HG03442 (cell line): ENCODE results near the gene AATF.

Source experiments
- ATAC-seq: cut with Tn5 transposase; IDR thresholded peaks from one replicate; pipeline ENCODE4 v1.9.1; 2021; ENCODE audit warnings: mild to moderate bottlenecking, moderate library complexity; ENCODE audit not compliant: unreplicated experiment

AATF gene

GRCh38 chr17:36977568-36977967 lies 28.8 kb downstream of the AATF start:
- ATAC-seq = no peak

GRCh38 chr17:36978810-36979564 lies 30.2 kb downstream of the AATF start:
- no peak for ATAC-seq

DNA sequence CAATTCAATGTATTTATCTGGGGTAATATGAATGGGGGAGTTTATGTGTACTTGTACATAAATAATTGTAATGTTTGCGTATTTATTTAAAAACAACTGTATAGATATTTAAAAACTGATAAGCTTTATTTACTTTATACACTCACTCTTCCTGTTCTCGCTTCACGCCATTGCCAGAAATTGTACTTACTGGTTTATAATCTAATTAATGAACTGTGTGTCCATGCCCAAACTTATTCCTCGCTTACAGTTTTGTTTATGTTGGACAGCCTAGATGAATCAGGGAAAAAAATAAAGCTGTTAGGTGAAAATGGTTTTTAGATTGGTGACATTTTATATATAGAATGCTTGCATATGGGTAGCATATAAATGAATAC lies 30.8 kb downstream of the AATF start:
- ATAC-seq = no peak

DNA sequence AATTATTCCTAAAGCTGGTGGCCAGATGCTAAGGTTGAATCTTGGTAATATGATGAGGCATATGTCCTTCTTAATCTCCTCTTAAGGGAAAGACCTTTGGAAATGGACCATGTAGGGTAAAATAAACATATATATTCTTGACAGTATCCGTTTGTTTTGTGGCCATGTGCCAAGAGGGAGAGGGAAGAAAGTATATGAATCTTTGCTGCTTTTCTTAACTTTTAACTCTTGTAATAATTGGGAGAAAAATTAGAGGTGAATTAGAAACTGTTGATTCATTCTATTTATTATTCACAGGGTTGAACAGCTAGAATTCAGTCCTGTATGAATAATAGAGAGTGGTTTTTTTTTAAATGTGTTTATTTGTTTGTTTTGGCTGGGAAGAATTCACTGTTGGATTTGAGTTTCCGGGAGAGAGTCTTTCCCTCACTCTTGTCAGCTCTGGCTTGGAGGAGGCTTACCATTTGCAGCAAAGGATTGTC lies 31.6 kb downstream of the AATF start:
- no peak for ATAC-seq

DNA sequence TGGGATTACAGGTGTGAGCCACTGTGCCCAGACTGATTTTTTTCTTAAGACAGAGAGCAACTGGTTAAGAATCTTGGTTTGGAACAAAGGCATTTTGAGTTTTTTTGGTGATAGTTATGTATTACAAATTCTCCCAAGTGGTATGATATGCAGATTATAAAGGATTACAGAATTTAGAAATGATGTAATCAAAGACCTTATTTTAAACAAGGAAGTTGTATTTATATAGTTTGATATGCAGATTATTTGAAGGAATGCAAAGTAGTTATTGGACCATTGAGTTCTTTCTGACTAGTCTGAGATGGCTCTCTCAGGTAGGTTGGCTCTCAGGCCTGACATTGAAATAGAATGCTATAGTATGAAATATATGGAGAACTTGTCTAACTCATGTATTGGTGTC lies 34.9 kb downstream of the AATF start:
- ATAC-seq = no peak

DNA sequence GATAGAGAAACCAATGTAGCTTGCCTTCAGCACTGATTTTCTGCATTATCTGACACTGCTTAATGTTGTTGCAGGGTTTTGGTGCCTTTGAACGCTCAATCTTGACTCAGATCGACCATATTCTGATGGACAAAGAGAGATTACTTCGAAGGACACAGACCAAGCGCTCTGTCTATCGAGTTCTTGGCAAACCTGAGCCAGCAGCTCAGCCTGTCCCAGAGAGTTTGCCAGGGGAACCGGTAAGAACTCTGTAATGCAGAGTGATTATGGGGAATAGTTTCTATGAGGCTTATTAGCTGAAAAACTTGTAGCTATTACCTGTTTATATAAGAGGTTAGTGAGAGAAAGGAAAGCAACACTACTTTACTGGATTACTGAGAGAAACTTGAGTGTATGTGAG lies 40.4 kb downstream of the AATF start:
- no peak for ATAC-seq

- no peak for ATAC-seq
Observed at GRCh38 chr17:36992701-36993100, 43.9 kb downstream of the AATF start.

DNA sequence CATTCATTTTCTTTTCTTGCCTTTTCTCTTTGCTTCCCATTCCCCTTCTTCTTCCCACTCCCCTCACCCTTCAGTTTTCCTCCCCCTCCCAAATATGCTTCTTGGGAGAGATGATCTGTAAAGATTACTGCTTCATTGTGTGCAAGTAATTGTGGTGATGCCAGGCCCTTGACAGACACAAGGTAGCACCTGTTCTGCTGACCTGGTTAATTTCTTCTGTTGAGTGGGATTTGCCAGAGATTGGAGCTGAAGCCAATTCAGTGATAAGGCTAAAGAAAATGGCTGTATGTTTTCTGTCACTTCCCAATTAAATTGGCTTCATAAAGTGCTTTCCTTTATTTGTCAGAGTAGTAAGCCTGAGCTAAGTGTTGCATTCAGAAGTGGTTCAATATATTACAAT lies 44.5 kb downstream of the AATF start:
- no peak for ATAC-seq

DNA sequence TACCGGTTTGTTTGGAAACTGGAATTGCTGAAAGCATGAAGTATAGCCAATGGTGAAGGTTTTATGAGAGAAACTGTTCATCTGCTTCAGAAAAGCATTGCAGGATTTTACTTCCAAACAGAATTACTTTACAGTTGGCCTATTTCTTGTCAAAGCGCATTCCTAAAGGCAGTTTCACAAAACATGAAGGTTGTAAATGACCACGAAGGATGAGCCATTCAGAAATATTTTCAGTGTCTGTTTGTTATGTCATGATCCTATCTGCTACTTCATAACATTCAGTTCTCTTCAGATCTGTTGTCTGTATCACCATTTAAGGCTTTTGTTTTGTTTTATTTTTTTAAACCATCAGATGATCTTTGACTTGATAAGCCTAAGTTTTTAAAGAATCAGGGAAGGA lies 45.7 kb downstream of the AATF start:
- ATAC-seq = no peak

DNA sequence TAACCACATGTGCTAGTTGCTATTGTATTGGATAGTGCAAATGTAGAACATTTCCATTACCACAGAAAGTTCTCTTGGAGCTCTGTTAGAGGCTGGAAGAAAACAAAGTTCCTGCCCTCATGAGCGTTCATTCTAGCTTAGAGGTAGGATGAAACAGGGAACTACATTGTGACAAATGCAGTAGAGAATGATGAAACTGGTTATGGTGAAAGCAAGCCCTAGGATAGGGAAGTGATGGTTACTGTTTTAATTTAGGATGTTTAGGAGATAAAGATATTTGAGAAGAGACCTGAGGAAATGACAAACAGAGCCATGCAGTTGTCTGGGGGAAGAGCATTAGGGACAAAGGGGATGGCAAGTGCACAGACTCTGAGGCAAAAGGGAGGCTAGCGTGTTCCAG lies 50.7 kb downstream of the AATF start:
- ATAC-seq = no peak

GRCh38 chr17:37016780-37017179 lies 68.0 kb downstream of the AATF start:
- no peak for ATAC-seq

GRCh38 chr17:37017404-37017803 lies 68.7 kb downstream of the AATF start:
- ATAC-seq = no peak

GRCh38 chr17:37019117-37019740 lies 70.5 kb downstream of the AATF start:
- ATAC-seq = no peak

DNA sequence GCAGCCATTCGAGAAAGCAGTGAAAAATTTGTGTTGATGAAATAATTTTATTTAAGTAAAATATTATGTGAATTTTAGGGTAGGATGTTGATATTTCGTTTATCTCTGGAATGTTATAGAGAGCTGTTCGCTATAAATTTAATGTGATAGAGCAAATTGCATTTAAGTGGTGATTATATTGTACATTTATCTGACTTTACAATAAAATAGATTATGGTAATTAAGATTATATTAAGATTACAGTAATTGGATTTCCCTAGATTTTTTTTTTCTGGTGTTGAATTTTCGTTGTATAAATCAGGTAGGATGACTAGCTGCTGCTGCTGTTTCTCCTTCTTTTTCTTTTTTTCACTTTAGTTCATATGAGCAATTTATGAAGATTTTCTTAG lies 71.0 kb downstream of the AATF start:
- ATAC-seq = no peak

DNA sequence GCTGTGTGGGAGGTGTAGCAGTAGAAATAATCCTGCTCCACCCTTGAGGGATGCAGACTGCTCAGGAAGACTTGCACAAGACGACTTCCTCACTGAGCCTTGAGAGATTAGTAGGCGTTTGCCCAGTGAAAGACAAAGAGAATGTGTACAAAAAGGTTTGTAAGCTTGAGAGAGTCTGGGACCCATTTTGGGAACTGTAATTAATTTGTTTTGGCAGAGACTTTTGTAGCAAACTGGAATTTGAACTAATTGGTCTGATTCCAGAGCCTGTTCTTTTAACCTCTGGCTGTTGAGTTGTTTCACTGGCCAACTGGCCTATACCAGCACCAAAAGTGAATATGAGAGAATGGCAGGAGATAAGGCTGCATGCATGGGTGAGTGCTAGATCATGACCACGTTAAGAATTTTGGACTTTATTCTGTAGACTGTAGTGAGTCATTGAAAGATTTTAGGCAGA lies 75.5 kb downstream of the AATF start:
- ATAC-seq = no peak

DNA sequence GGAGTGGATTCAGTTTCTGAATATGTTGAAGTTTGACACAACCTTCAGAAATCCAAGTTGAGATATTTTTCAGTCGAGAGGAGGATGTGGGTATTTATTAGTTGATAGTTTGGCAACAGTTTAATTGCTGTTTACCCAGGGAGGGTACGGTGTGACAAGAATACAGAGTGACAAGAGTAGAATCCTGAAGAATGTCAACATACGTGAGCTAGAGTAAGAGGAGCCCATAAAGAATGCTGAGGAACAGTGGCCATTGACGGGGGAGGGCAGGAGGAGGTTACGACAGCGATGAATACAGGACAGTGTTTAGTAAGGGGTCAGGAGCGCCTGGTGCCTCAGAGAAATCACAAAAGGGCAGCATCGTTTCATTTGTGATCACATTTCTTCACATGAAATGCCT lies 76.5 kb downstream of the AATF start:
- no peak for ATAC-seq

- ATAC-seq = no peak
Observed at GRCh38 chr17:37025847-37026530, 77.2 kb downstream of the AATF start.

- no peak for ATAC-seq
Observed at GRCh38 chr17:37026531-37026869, 77.7 kb downstream of the AATF start.

DNA sequence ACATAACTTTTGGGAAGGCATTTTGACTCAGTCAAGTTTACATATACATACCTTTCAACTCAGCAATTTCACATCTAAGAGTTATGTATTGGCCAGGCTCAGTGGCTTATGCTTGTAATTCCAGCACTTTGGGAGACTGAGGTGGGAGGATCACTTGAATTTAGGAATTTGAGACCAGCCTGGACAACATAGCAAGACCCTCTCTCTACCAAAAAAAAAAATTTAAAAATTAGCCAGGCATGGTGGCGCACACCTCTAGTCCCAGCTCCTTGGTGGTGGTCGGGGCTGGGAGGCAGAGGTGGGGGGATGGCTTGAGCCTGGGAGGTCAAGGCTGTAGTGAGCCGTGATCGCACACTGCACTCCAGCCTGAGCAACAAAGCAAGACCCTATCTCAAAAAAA lies 79.3 kb downstream of the AATF start:
- no peak for ATAC-seq

DNA sequence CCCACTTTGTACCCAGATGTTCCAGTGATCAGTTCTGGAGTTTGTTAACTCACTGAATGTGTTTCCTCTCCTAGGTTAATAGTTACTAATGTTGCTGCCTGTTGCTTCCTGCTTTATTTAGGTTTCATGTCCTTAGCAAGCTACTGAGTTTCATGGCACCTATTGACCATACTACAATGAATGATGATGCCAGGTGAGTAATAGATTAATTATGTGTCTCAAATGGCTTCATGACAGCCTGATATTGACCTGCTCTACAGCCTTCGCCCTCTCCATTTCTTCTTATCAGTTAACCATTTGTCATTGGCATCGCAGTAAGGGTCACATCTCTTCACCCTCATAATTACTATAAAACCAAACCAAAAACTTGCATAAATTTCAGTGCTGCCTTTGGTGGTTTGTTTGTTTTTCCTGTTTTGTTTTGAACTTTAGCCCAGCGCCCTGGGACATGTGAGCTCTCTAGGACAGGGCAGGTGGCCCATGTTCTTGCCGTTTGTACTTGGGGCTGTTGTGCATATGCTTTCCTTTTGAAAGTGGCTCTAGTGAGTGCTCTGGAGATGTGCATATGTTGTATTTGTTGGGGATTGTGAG lies 82.8 kb downstream of the AATF start:
- ATAC-seq = no peak

DNA sequence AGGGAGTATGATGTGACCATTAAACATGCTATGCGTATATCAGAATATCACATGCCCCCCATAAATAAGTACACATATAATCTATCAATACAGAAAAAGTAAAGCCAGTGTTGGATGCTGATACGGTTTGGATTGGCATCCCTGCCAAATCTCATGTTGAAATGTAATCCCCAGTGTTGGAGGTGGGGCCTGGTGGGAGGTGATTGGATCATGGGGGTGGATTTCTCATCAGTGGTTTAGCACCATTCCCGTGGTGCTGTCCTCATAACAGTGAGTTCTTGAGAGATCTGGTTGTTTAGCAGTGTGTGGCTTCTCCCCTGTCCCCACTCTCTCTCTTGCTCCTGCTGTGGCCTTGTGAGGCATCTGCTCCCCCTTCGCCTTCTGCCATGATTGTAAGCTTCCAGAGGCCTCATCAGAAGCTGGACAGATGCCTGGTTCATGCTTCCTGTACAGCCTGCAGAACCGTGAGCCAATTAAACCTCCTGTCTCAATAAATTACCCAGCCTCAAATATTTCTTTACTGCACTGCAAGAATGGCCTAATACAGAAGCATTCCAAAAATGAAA lies 88.9 kb downstream of the AATF start:
- ATAC-seq = no peak
